ENCODE measurements around the gene BAIAP2L1.
"Not testable (repeated sequence)": the region's sequence is repeated elsewhere in the genome, so short reads cannot be mapped to it uniquely, and the experiment has no call there.

BAIAP2L1 gene

DNA sequence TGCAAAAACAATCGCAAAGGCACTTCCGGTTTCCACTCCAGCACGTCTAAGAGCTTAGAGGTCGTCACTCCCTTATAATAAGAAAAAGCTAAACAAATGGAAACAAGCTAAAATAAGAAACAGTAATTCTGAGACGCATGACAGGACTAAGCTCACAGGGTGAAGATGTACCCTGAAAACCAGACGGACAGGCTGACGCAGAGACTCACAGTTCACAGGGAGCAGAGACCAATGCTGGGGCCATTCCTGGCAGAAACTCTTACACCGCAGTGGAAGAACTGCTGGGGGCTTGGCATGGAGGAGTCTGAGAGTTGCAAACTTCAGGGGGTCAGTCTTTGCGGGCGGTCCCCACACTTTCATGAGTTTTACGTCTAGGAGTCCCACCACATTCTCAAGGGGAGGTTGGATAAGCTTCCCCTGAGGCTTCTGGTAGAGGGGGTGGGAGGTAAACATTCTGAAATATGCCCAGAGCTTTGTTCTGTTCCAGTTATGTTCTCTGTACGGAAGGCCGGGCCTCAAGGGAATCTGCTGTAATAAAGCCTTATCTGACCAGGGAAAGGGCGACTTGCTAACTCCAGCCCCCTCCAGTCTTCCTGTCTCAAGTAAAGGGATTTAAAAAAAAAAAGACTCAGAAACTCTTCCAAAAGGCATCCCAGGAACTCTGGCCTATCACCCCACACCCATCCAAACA is 71.6 kb downstream of the BAIAP2L1 start:
- DNase-seq (ENCODE audit: insufficient read length, low spot score) (no peak), FAIRE-seq (no peak)
- TF ChIP-seq POLR2A (IDR thresholded peaks at IDR 0.05; ENCODE audit: low read depth, low read length) (no peak), SPI1 (IDR thresholded peaks at IDR 0.05; ENCODE audit: low read depth, low read length) (peak; percentile 25; the same call in 1 of the 2 replicates), PAX5 (IDR thresholded peaks at IDR 0.05; ENCODE audit: insufficient read depth, low read length, severe bottlenecking) (no peak)

DNA sequence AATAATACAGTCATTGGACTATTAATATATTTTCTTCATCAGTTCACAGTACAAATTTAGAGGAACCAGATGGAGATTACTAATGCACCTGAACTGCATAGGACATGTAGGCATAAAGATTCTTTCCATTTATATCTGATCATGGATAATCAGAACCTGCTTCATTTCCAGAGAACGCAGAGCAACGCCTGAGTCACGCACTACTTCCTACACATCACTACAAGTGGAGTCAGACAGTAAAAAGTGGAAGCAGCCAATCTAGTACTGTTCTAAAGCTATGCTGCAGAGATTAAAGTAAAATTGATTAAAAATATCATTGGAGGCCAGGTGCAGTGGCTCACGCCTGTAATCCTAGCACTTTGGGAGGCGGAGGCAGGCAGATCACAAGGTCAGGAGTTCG is 76.1 kb downstream of the BAIAP2L1 start:
- no peak for TF ChIP-seq PAX5 (IDR thresholded peaks at IDR 0.05; ENCODE audit: insufficient read depth, low read length, severe bottlenecking)
- TF ChIP-seq POU2F2 (IDR thresholded peaks at IDR 0.05; ENCODE audit: low read depth, low read length): no peak
- no peak for TF ChIP-seq TAF1 (IDR thresholded peaks at IDR 0.05; ENCODE audit: low read depth, low read length)
- TF ChIP-seq SPI1 (IDR thresholded peaks at IDR 0.05; ENCODE audit: low read depth, low read length): no peak
- no peak for TF ChIP-seq POLR2A (IDR thresholded peaks at IDR 0.05; ENCODE audit: low read depth, low read length)
- no peak for TF ChIP-seq POLR2AphosphoS5 (IDR thresholded peaks at IDR 0.05; ENCODE audit: low read depth, low read length)
- no peak for DNase-seq (ENCODE audit: insufficient read length, low spot score)
- FAIRE-seq: no peak

DNA sequence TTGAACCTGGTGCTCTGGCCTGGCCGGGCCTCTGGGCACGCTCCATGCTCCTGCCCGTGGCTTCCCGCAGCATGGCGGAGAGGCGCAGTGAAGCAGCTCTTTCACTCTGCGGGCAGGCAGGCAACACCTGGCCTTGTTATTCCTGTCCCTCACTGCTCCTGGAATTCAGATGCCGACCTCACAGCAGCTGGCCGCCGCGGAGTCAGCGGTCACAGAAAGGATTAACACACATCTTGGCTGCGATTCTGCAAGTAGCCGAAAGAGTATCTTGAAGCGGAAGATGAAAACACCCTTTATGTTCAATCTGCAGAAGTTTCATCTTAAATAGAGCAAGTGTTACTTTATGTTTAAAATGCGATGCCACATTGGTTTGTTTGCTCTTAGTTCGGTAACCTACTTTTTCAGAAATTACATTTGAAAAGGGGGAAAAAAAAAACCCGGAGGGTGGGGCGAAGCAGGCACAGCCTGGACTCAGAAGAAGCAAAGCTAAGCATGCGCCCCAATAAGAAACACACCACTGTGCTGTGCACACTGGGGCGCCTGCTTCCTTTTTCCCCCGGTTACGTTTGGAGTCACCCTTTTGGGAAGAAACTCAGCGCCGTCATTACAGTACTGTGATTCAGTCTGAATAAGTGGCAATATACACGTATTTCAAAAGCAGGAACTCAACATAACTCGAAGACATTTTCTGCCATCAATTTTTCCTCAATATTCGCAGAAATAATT is 77.1 kb downstream of the BAIAP2L1 start:
- FAIRE-seq (no peak), DNase-seq (ENCODE audit: insufficient read length, low spot score) (no peak)
- no peak for TF ChIP-seq POLR2A (IDR thresholded peaks at IDR 0.05; ENCODE audit: low read depth, low read length)
- TF ChIP-seq PAX5 (IDR thresholded peaks at IDR 0.05; ENCODE audit: insufficient read depth, low read length, severe bottlenecking): no peak
- TF ChIP-seq SPI1 (IDR thresholded peaks at IDR 0.05; ENCODE audit: low read depth, low read length): no peak
- no peak for TF ChIP-seq POLR2AphosphoS5 (IDR thresholded peaks at IDR 0.05; ENCODE audit: low read depth, low read length)
- no peak for TF ChIP-seq TAF1 (IDR thresholded peaks at IDR 0.05; ENCODE audit: low read depth, low read length)
- no peak for TF ChIP-seq POU2F2 (IDR thresholded peaks at IDR 0.05; ENCODE audit: low read depth, low read length)

DNA sequence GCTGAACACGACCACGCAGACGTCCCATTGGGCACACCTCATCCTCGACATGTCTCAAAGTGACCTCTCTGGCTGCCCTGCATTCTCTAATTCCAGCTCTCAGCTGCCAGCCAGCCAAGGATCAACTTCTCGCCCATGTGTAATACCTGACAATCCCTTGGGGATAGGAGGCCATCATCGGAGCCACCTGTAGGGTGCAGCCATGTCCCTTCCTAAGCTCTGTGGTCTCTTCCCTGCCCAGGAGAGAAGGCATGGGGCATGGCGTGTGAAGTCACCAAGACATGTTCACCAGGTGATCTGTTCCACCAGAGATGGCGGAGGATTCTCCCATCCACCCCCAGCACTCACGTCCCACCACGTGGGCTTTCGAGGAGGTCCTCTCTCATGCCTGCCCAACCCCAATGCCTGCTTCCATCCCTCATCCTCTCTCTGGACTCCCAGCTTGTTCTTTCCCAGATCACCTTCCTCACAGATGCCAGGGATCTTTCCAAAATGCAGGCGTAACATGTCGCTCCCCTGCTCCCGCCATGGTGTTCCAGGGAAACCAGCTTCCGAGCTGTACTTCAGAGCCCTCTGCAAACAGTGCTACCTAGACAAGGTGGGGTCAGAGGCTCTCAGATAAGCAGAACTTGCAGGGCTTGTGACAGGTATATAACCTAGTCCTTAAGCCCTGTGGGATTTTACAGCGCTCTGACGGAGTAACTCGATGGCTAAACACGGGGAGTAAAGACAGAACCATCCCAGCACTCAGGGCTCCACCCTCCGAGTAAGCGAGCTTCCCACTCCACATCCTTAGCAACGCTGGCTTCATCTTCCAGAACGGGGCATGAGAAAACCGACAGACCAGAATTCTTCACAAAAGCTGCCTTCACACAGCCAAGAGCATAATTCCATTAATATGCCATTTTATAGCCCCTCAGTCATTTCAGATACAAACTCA is 78.3 kb downstream of the BAIAP2L1 start:
- DNase-seq (ENCODE audit: insufficient read length, low spot score) (no peak), FAIRE-seq (no peak)
- TF ChIP-seq SPI1 (IDR thresholded peaks at IDR 0.05; ENCODE audit: low read depth, low read length): no peak
- no peak for TF ChIP-seq POLR2AphosphoS5 (IDR thresholded peaks at IDR 0.05; ENCODE audit: low read depth, low read length)
- TF ChIP-seq POLR2A (IDR thresholded peaks at IDR 0.05; ENCODE audit: low read depth, low read length): no peak
- TF ChIP-seq PAX5 (IDR thresholded peaks at IDR 0.05; ENCODE audit: insufficient read depth, low read length, severe bottlenecking): no peak
- TF ChIP-seq TAF1 (IDR thresholded peaks at IDR 0.05; ENCODE audit: low read depth, low read length): no peak
- no peak for TF ChIP-seq POU2F2 (IDR thresholded peaks at IDR 0.05; ENCODE audit: low read depth, low read length)

DNA sequence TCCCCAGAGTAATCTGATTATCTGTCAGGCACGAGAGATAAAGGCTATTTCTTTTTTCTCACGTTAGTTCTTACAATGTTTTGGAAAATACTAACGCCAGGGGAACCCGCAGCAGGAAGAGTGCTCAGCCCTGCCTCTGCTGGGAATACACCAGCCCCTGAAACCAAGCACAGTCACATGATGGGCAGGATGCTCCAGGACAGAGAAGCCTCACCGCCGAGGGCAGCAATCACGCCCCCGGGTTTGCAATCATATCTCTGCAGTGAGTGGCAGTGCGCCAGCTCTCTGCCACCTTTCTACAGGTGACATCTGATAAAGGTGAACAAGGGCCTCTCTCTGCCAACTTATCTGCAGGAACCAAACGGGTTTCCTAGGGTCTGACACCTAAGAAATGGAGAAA is 79.6 kb downstream of the BAIAP2L1 start:
- FAIRE-seq: no peak
- no peak for TF ChIP-seq POU2F2 (IDR thresholded peaks at IDR 0.05; ENCODE audit: low read depth, low read length)
- no peak for TF ChIP-seq POLR2A (IDR thresholded peaks at IDR 0.05; ENCODE audit: low read depth, low read length)
- TF ChIP-seq POLR2AphosphoS5 (IDR thresholded peaks at IDR 0.05; ENCODE audit: low read depth, low read length): no peak
- no peak for TF ChIP-seq SPI1 (IDR thresholded peaks at IDR 0.05; ENCODE audit: low read depth, low read length)
- no peak for TF ChIP-seq TAF1 (IDR thresholded peaks at IDR 0.05; ENCODE audit: low read depth, low read length)
- TF ChIP-seq PAX5 (IDR thresholded peaks at IDR 0.05; ENCODE audit: insufficient read depth, low read length, severe bottlenecking): no peak
- no peak for DNase-seq (ENCODE audit: insufficient read length, low spot score)

DNA sequence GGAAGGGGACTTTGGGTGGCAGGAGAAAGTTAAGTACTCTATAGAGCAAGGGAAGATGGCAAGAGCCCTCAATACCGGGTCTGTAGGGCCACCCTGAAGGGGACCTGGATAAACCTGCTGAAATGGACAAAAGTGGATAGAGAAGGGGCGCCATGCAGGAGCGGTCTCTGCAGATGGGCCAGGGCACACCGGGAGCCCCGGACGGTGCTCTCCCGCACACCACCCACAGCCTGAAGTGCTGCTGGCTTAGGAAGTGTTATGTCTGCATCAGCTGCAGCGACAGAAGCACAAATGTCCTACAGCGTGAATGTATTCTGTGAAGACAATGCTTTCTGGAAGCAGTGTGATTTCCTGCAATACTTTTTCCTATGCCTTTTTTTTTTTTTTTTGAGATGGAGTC is 81.7 kb downstream of the BAIAP2L1 start:
- TF ChIP-seq POLR2A (IDR thresholded peaks at IDR 0.05; ENCODE audit: low read depth, low read length) (no peak), SPI1 (IDR thresholded peaks at IDR 0.05; ENCODE audit: low read depth, low read length) (no peak), POU2F2 (IDR thresholded peaks at IDR 0.05; ENCODE audit: low read depth, low read length) (no peak), TAF1 (IDR thresholded peaks at IDR 0.05; ENCODE audit: low read depth, low read length) (no peak), PAX5 (IDR thresholded peaks at IDR 0.05; ENCODE audit: insufficient read depth, low read length, severe bottlenecking) (no peak), POLR2AphosphoS5 (IDR thresholded peaks at IDR 0.05; ENCODE audit: low read depth, low read length) (no peak)
- no peak for FAIRE-seq
- DNase-seq (ENCODE audit: insufficient read length, low spot score): no peak

DNA sequence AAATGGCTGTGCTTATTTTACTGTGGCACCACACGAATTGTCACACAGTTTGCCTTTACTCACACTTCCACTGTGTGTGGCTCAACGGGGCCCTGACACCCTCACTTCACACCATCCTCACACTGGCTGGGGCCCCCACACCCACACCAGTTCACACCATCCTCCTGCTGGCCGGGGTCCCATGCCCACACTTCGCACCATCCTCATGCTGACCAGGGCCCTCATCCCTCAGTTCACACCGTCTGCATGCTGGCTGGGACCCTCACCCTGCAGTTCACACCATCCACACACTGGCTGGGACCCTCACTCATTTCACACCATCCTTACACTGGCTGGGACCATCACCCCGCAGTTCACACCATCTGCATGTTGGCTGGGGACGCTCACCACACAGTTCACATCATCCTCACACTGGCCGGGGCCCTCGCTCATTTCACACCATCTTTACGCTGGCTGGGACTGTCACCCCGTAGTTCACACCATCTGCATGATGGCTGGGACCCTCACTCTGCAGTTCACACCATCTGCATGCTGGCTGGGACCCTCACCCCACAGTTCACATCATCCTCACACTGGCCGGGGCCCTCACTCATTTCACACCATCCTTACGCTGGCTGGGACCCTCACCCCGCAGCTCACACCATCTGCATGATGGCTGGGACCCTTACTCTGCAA is 83.4 kb downstream of the BAIAP2L1 start:
- no peak for TF ChIP-seq POLR2A (IDR thresholded peaks at IDR 0.05; ENCODE audit: low read depth, low read length)
- TF ChIP-seq TAF1 (IDR thresholded peaks at IDR 0.05; ENCODE audit: low read depth, low read length): no peak
- no peak for TF ChIP-seq POLR2AphosphoS5 (IDR thresholded peaks at IDR 0.05; ENCODE audit: low read depth, low read length)
- TF ChIP-seq PAX5 (IDR thresholded peaks at IDR 0.05; ENCODE audit: insufficient read depth, low read length, severe bottlenecking): no peak
- no peak for TF ChIP-seq SPI1 (IDR thresholded peaks at IDR 0.05; ENCODE audit: low read depth, low read length)
- TF ChIP-seq POU2F2 (IDR thresholded peaks at IDR 0.05; ENCODE audit: low read depth, low read length): no peak
- FAIRE-seq: no peak
- DNase-seq (ENCODE audit: insufficient read length, low spot score): no peak

DNA sequence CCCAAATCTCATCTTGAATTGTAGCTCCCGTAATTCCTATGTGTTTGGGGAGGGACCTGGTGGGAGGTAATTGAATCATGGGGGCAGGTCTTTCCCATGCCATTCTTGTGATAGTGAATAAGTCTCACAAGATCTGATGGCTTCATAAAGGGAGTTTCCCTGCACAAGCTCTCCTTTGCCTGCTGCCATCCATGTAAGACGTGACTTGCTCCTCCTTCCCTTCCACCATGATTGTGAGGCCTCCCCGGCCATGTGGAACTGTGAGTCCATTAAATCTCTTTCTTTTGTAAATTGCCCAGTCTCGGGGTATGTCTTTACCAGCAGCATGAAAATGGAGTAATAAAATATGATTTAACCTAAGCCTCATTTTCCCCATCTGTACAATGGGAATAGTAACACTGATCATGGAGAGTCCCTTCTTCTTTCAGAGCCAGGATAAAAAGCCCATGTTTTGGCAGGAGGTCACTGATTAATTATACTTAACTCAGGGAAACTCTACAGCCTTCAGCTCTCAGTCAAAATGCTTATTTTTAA is 84.8 kb downstream of the BAIAP2L1 start:
- not testable (repeated sequence) for FAIRE-seq; DNase-seq (ENCODE audit: insufficient read length, low spot score)

Data from GM12891 (cell line).